T-helper 1 cell treated with Interleukin-12 subunit alpha and Interleukin-12 subunit beta and Interleukin-4 antibody, amounts not matched to agents 30 ng/mL and 1 ng/mL, for 36 hours (primary cell): Measurements from ENCODE around the gene FAM241A. TPM values are rescaled to one million over a fixed set of nuclear protein-coding genes. Genes with fewer than 3 reads are reported as not detected.
"Not testable (repeated sequence)": the region's sequence is repeated elsewhere in the genome, so short reads cannot be mapped to it uniquely, and the experiment has no call there.

ENCODE experiments used
- intact Hi-C: fragments of 100-400 bp; cut with micrococcal nuclease; formaldehyde crosslinking; loops from one replicate; pipeline ENCODE4 v1.15.1; 2024
- total RNA-seq: library from RNA; stranded (reverse); gene quantifications from 2 replicates; pipeline ENCODE4 v1.2.3, GENCODE V29; 2022

Gene FAM241A
- total RNA-seq, 1 donor from 2014 or later, result 2.2 TPM

GRCh38 chr4:112136551-112136950, 8.7 kb upstream of the FAM241A start:
- intact Hi-C loops, result no loop called here

- intact Hi-C loops, result no loop called here
Measured at GRCh38 chr4:112138538-112138937, 6.7 kb upstream of the FAM241A start.

DNA sequence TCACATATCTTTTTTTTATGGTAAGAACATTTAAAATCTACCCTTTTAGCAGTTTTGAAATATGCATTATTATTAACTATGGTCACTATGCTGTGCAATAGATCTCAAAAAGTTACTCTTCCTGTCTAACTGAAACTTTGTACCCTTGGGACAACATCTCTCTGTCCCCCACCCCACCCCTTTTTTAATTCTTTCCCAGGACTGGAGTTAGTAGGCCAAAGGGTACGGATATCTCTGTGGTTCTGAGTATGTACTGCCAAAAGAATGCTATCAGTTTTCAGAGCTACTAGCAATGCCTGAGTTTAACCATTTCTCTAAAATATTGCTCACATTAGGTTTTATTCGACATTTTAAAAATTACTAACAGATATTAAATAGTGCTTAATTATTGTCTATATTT, 4.7 kb upstream of the FAM241A start:
- intact Hi-C loops, result loop anchor here (10.0 kb wide), 1 partner anchor 1404 kb away; no protein-coding TSS in a partner anchor

- intact Hi-C loops, result loop anchor here (10.0 kb wide), 1 partner anchor 1403 kb away; no protein-coding TSS in a partner anchor
Measured at GRCh38 chr4:112141366-112142138, 3.7 kb upstream of the FAM241A start.

DNA sequence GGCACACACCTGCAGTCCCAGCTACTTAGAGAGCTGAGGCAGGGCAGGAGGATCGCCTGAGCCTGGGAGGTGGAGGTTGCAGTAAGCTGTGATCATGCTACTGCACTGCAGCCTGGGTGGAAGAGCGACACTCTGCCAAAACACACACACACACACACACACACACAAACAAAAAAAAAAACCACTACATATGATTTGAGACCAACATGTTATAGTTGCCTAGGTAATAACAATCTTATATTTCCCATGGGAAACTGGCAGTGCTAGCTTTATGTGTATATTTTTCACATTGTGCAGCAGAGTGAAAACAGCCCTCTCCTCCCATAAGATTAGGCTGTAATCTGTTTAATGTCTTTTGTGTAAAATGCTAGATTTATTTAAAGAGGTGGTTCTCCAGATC, 3.1 kb upstream of the FAM241A start:
- intact Hi-C loops, result loop anchor here (10.0 kb wide), 1 partner anchor 1403 kb away; no protein-coding TSS in a partner anchor

- intact Hi-C loops, result loop anchor here (10.0 kb wide), 1 partner anchor 1401 kb away; no protein-coding TSS in a partner anchor
Measured at GRCh38 chr4:112143781-112144180, 1.5 kb upstream of the FAM241A start.

- intact Hi-C loops, result loop anchor here (1.0 to 10.0 kb wide), 5 partner anchors 25 to 1400 kb away; partner anchors contain the start of genes AP1AR and LARP7
Measured at GRCh38 chr4:112144546-112145325, 518 bp upstream of the FAM241A start.

DNA sequence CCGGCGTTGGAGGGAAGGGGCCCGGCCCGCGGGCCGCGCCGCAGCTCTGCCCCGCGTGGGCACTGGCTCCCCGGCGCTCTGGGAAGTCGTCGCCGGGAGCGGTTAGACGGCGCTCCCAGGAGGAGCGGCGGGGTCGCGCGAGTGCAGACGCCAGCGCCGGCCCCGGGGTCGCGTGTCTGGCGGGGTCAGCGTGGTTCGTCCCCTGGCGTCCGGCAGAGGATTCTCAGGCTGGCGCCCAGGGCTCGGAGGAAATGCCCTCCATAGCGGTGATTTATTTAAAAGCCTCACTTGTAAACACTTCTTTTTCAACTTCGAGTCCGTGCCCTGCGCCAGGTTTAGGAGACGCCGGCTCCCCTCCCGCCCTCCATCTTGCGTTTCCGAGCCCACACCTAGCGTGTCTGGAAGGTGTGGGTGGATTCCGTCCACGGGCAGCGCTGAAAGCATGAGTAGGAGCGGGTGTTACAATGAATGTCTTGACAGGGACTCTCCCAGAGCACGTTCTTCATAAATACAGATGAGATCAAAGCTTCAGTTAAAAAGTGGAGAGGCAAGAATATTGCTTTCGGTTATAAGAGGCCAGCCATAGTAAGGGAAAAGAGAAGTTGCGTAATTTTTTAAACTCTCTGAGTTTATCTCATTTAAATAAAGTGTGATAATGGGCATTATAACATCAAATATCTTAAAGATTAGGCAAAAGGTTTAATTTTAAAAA, 692 bp downstream of the FAM241A start:
- intact Hi-C loops, result loop anchor here (1.0 to 10.0 kb wide), 12 partner anchors 8 to 1399 kb away; partner anchors contain the start of genes AP1AR, LARP7 and TIFA

- intact Hi-C loops, result loop anchor here (1.0 to 10.0 kb wide), 8 partner anchors 8 to 1398 kb away; partner anchors contain the start of gene TIFA
Measured at GRCh38 chr4:112146502-112146813, 1.2 kb downstream of the FAM241A start.

DNA sequence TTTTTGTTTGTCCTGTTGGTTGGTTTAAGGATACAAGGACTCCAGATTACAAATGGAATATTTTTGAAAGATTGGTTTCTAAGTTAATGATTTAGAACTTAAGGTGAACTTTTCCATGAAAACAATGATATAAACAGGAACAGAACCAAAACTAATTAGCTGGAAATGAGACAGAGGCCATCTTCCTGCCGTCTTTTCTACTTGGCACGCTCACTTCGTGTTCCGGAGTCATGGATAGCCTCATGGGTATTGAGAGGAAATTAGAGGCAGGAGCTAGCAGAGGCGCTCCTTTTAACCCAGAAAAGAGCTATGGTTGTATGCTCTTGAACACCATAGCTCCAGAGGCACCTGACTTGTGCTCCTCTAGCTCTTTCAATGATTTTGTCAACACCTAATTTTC, 2.4 kb downstream of the FAM241A start:
- intact Hi-C loops, result loop anchor here (2.0 to 10.0 kb wide), 3 partner anchors 29 to 1397 kb away; no protein-coding TSS in a partner anchor

DNA sequence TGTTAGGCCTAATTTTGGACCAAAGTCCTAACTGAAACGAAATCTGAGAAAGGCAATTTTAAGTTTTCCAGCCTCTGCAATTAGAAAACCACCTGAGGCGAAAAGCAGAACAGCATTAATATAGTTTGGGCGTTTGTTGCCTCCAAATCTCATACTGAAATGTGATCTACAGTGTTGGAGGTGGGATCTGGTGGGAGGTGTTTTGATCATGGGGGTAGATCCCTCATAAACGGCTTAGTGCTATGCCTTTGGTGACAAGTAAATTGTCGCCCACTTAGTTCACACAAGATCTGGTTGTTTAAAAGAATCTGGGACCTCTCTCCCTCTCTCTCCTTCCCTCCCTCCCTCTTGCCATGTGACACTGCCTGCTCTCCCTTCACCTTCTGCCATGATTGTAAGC, 5.7 kb downstream of the FAM241A start:
- intact Hi-C loops, result no loop called here

- intact Hi-C loops, result no loop called here
Measured at GRCh38 chr4:112152521-112152920, 7.3 kb downstream of the FAM241A start.

- intact Hi-C loops, result no loop called here
Measured at GRCh38 chr4:112153211-112153791, 8.0 kb downstream of the FAM241A start.

- intact Hi-C loops, result no loop called here
Measured at GRCh38 chr4:112156112-112156511, 10.9 kb downstream of the FAM241A start.

GRCh38 chr4:112156553-112156952, 11.3 kb downstream of the FAM241A start:
- intact Hi-C loops, result no loop called here

DNA sequence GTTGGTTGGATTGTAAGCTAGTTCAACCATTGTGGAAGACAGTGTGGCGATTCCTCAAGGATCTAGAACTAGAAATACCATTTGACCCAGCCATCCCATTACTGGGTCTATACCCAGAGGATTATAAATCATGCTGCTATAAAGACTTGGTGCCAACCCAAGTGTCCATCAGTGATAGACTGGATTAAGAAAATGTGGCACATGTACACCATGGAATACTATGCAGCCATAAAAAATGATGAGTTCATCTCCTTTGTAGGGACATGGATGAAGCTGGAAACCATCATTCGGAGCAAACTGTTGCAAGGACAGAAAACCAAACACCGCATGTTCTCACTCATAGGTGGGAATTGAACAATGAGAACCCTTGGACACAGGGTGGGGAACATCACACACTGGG, 18.5 kb downstream of the FAM241A start:
- intact Hi-C loops, result not testable (repeated sequence)

DNA sequence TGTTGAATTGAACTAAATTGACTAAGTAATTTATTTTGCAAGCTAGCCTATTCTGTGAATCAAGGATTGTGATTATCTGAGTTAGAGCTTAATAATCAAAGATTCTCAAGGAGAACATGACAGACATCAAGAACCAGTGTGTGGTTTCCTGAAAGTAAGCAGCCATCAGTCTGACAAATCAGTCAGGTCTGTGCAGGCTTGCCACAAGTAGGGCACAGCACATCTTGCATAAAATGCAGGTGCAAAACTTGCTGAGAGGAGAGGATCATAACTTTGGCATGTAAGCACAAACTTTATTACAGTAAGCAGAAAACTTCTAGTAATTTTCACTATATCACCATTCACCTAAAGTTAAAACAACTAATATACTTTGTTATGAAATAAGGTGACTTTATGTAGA, 22.5 kb downstream of the FAM241A start:
- intact Hi-C loops, result loop anchor here (1.0 kb wide), 1 partner anchor 21 kb away; no protein-coding TSS in a partner anchor

GRCh38 chr4:112168719-112169500, 23.7 kb downstream of the FAM241A start:
- intact Hi-C loops, result no loop called here

DNA sequence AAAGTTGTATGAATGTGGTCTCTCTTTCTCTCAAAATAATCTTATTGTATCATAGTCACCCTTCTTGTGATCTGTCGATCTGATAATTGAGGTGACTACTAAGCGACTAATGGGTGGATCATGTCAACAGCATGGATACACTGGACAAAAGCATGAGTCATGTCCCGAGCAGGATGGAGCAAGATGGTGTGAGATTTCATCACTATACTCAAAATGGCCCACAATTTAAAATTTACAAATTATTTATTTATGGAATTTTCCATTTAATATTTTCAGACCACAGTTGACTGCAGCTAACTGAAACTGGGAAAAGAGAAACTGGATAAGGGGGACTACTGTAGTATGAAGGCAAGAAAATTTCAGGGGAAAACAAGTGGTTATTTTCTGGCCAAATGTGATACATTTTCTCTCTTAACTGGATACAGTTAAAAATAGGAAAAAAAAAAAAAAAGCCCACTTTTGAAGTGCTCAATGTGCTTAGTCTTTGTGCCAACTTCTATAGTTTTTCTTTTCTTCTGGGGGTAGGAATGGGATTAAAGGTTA, 25.3 kb downstream of the FAM241A start:
- intact Hi-C loops, result no loop called here
